ENCODE data around the gene REX1BD.

DNA sequence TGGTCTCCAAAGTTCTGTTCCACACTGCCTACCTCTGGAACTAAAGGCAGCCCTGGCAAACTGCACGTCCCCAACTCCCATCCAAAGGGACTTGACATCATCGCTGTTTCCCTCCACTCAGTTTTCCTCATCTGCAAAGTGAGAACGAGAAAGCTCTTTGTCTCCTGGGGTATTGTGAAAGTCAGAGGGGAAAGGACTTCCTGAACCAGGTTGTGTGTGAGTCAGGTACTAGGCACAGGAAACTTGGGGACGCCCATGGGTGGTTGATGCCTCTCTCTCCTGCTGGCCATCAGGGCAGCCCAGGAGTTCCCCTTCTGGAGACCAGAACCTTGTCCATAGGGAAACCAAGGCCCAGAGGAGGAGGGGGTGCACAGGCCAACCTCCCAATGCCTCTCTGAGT, 13.3 kb downstream of the REX1BD start:
- TF ChIP-seq EZH2 (IDR thresholded peaks at IDR 0.05; ENCODE audit: insufficient read depth, poor library complexity, severe bottlenecking) (no peak), EZH2phosphoT487 (IDR thresholded peaks at IDR 0.05; ENCODE audit: insufficient read depth, low read depth) (no peak)

All from GM23248 (cell line).